ENCODE measurements around the gene WDR33.

WDR33 gene

GRCh38 chr2:127694986-127695385, 116.0 kb downstream of the WDR33 start:
- DNase-seq (ENCODE audit: low read depth): no peak

- DNase-seq (ENCODE audit: low read depth): no peak
Measured at GRCh38 chr2:127690696-127691095, 120.3 kb downstream of the WDR33 start.

- DNase-seq (ENCODE audit: low read depth): no peak
Measured at GRCh38 chr2:127688405-127688804, 122.6 kb downstream of the WDR33 start.

GRCh38 chr2:127685410-127686080, 125.4 kb downstream of the WDR33 start:
- no peak for DNase-seq (ENCODE audit: low read depth)

- DNase-seq (ENCODE audit: low read depth): no peak
Measured at GRCh38 chr2:127683757-127684156, 127.2 kb downstream of the WDR33 start.

GRCh38 chr2:127683056-127683455, 127.9 kb downstream of the WDR33 start:
- no peak for DNase-seq (ENCODE audit: low read depth)

- no peak for DNase-seq (ENCODE audit: low read depth)
Measured at GRCh38 chr2:127681976-127682857, 128.8 kb downstream of the WDR33 start.

- no peak for DNase-seq (ENCODE audit: low read depth)
Measured at GRCh38 chr2:127681288-127681804, 129.6 kb downstream of the WDR33 start.

GRCh38 chr2:127680706-127681287, 130.2 kb downstream of the WDR33 start:
- DNase-seq (ENCODE audit: low read depth): no peak

GRCh38 chr2:127679680-127680361, 131.2 kb downstream of the WDR33 start:
- DNase-seq (ENCODE audit: low read depth): no peak

- DNase-seq (ENCODE audit: low read depth): no peak
Measured at GRCh38 chr2:127678991-127679390, 132.0 kb downstream of the WDR33 start.

GRCh38 chr2:127678531-127678930, 132.4 kb downstream of the WDR33 start:
- no peak for DNase-seq (ENCODE audit: low read depth)

- DNase-seq (ENCODE audit: low read depth): no peak
Measured at GRCh38 chr2:127676906-127677305, 134.1 kb downstream of the WDR33 start.

- DNase-seq (ENCODE audit: low read depth): no peak
Measured at GRCh38 chr2:127675331-127676261, 135.4 kb downstream of the WDR33 start, which contains the start of gene LIMS2. Gene LIMS2, minus strand, starts transcription at chr2:127675530. Its CDS starts 506 bp downstream, at chr2:127675024.

GRCh38 chr2:127674241-127675209, 136.4 kb downstream of the WDR33 start:
- no peak for DNase-seq (ENCODE audit: low read depth)

GRCh38 chr2:127673291-127674069, 137.5 kb downstream of the WDR33 start:
- DNase-seq (ENCODE audit: low read depth): no peak

- no peak for DNase-seq (ENCODE audit: low read depth)
Measured at GRCh38 chr2:127672341-127673224, 138.4 kb downstream of the WDR33 start.

All from activated T-helper 1 cell treated with Interleukin-2 at 50 U/mL for 16 hours (primary cell).